GM23338 (cell line): ENCODE results near the gene DMBT1. TPM values are rescaled to one million over a fixed set of nuclear protein-coding genes. Genes with fewer than 3 reads are reported as not detected.

ENCODE experiments used
- CREB1 ChIP-seq: fragments of 250-450 bp; sonication (Bioruptor Pico); IDR thresholded peaks from 2 replicates; pipeline ENCODE4 v1.5.0; 2020; ENCODE audit warnings: low read depth, mild to moderate bottlenecking, moderate library complexity
- CTCF ChIP-seq, 2 experiments: fragments of 200-600 bp in 1 of 2; sonication (generic) in 1 of 2; conservative IDR thresholded peaks; 2 replicates each; pipeline versions ENCODE4 v1.5.1 to v1.6.1; 2016 to 2017; ENCODE audit warnings: antibody characterized with exemption in 2 of 2, low read depth in 2 of 2, mild to moderate bottlenecking in 2 of 2, moderate library complexity in 1 of 2
- EZH2 ChIP-seq: fragments of 200-600 bp; sonication (generic); IDR thresholded peaks from one replicate; pipeline ENCODE4 v1.8.0; 2017; ENCODE audit warnings: antibody characterized with exemption, mild to moderate bottlenecking, low read depth; ENCODE audit not compliant: unreplicated experiment
- EZH2phosphoT487 ChIP-seq: fragments of 200-600 bp; sonication (generic); IDR thresholded peaks from one replicate; pipeline ENCODE4 v1.8.1; 2018; ENCODE audit warnings: antibody characterized with exemption; ENCODE audit not compliant: unreplicated experiment
- JUNB ChIP-seq: IDR thresholded peaks from one replicate; pipeline ENCODE4 v1.6.1; 2016; ENCODE audit warnings: antibody characterized with exemption; ENCODE audit not compliant: unreplicated experiment
- POLR2AphosphoS5 ChIP-seq: IDR thresholded peaks from 2 replicates; pipeline ENCODE4 v1.6.1; 2016; ENCODE audit warnings: antibody characterized with exemption, low read depth
- STAT1 ChIP-seq: IDR thresholded peaks from one replicate; pipeline ENCODE4 v1.6.1; 2016; ENCODE audit warnings: antibody characterized with exemption; ENCODE audit not compliant: unreplicated experiment
- ZNF114 ChIP-seq: fragments of 250-450 bp; sonication (Bioruptor Pico); IDR thresholded peaks from 2 replicates; pipeline ENCODE4 v1.5.0; 2020; ENCODE audit warnings: mild to moderate bottlenecking, moderate library complexity
- ZNF331 ChIP-seq: fragments of 250-450 bp; sonication (Bioruptor Pico); IDR thresholded peaks from 2 replicates; pipeline ENCODE4 v1.5.0; 2020; ENCODE audit warnings: low read depth, mild to moderate bottlenecking, moderate library complexity
- ZNF462 ChIP-seq: fragments of 250-450 bp; sonication (Bioruptor Pico); IDR thresholded peaks from 2 replicates; pipeline ENCODE4 v1.5.0; 2020; ENCODE audit warnings: mild to moderate bottlenecking, moderate library complexity
- polyA plus RNA-seq: library from polyadenylated mRNA; unstranded; fragments of >200 nt; fragmentation: Nextera tagmentation; extraction: Ambion mirVana; gene quantifications from 2 replicates; pipeline ENCODE4 v1.2.1, GENCODE V29; 2016
- total RNA-seq: library from RNA; depleted of rRNA; stranded (reverse); fragments of >200 nt; shearing (Covaris generic); gene quantifications from 2 replicates; pipeline ENCODE4 v1.2.3, GENCODE V29; 2014

Gene DMBT1
- total and polyA plus RNA-seq, 2 experiments from 2014 or later, result 0.03 to 0.05 TPM

GRCh38 chr10:122658356-122659049 lies 97.9 kb downstream of the DMBT1 start (continued):
- TF ChIP-seq ZNF462, result no peak
- no peak for TF ChIP-seq STAT1
- TF ChIP-seq ZNF331 (CRISPR knock-in tag), result no peak
- TF ChIP-seq CREB1 (CRISPR knock-in tag), result no peak
- TF ChIP-seq ZNF114 (CRISPR knock-in tag), result no peak
- no peak for TF ChIP-seq JUNB
- TF ChIP-seq EZH2, result no peak
- TF ChIP-seq CTCF (conservative IDR thresholded peaks at IDR 0.05; ENCODE audit: low read depth in 2 of 2), result no peak
- no peak for TF ChIP-seq POLR2AphosphoS5
- TF ChIP-seq EZH2phosphoT487, result no peak
